ENCODE measurements around the gene STIL.
"Not testable (repeated sequence)": the region's sequence is repeated elsewhere in the genome, so short reads cannot be mapped to it uniquely, and the experiment has no call there.

Gene STIL

GRCh38 chr1:47317841-47318240 lies 3.9 kb upstream of the STIL start:
- no peak for DNase-seq

GRCh38 chr1:47309427-47309826 lies 4.5 kb downstream of the STIL start:
- no peak for DNase-seq

- no peak for DNase-seq
These were observed 11.5 kb downstream of the STIL start for GRCh38 chr1:47302472-47302871.

GRCh38 chr1:47298025-47298699 lies 15.8 kb downstream of the STIL start:
- DNase-seq, result no peak

- DNase-seq, result no peak
These were observed 18.4 kb downstream of the STIL start for GRCh38 chr1:47295579-47295978.

GRCh38 chr1:47294863-47295262 lies 19.1 kb downstream of the STIL start:
- not testable (repeated sequence) for DNase-seq

- DNase-seq, result not testable (repeated sequence)
These were observed 25.8 kb downstream of the STIL start for GRCh38 chr1:47288116-47288515.

GRCh38 chr1:47280142-47280541 lies 33.8 kb downstream of the STIL start:
- no peak for DNase-seq

- DNase-seq, result no peak
These were observed 37.1 kb downstream of the STIL start for GRCh38 chr1:47276850-47277249.

- DNase-seq, result not testable (repeated sequence)
These were observed 38.1 kb downstream of the STIL start for GRCh38 chr1:47275811-47276210.

- not testable (repeated sequence) for DNase-seq
These were observed 48.4 kb downstream of the STIL start for GRCh38 chr1:47265529-47265928.

GRCh38 chr1:47262787-47263413 lies 51.0 kb downstream of the STIL start:
- DNase-seq, result peak; percentile 56

- DNase-seq, result no peak
These were observed 56.7 kb downstream of the STIL start for GRCh38 chr1:47257224-47257623.

- DNase-seq, result no peak
These were observed 61.2 kb downstream of the STIL start for GRCh38 chr1:47252795-47253194.

- DNase-seq, result no peak
These were observed 61.6 kb downstream of the STIL start for GRCh38 chr1:47252369-47252768.

- no peak for DNase-seq
These were observed 64.2 kb downstream of the STIL start for GRCh38 chr1:47249755-47250154.

- DNase-seq, result no peak
These were observed 69.5 kb downstream of the STIL start for GRCh38 chr1:47244339-47244862.

GRCh38 chr1:47243910-47244309 lies 70.0 kb downstream of the STIL start:
- DNase-seq, result no peak

GRCh38 chr1:47241114-47242113 lies 72.5 kb downstream of the STIL start:
- DNase-seq, result no peak

GRCh38 chr1:47238935-47239592 lies 74.9 kb downstream of the STIL start:
- no peak for DNase-seq

- DNase-seq, result no peak
These were observed 78.1 kb downstream of the STIL start for GRCh38 chr1:47235806-47236205.

GRCh38 chr1:47235241-47235681 lies 78.7 kb downstream of the STIL start:
- DNase-seq, result no peak

- no peak for DNase-seq
These were observed 80.8 kb downstream of the STIL start for GRCh38 chr1:47233186-47233585.

Data from CD4-positive, alpha-beta T cell treated with Interleukin-10 for 1 hour (primary cell).